HUES6 (cell line): ENCODE results near the gene SLC38A5.

Experiments
- H3K27ac ChIP-seq: 2 replicates; pipeline ENCODE4 v1.7.0; 2013; ENCODE audit warnings: low read depth, mild to moderate bottlenecking, low read length, inconsistent platforms
- H3K27me3 ChIP-seq: 2 replicates; pipeline ENCODE4 v1.6.1; 2013; ENCODE audit warnings: low read length; ENCODE audit not compliant: control insufficient read depth, insufficient read depth
- H3K36me3 ChIP-seq: 2 replicates; pipeline ENCODE4 v1.6.1; 2013; ENCODE audit warnings: low read length; ENCODE audit not compliant: control insufficient read depth, insufficient read depth
- H3K4me1 ChIP-seq: 2 replicates; pipeline ENCODE4 v1.6.1; 2013; ENCODE audit warnings: low read length; ENCODE audit not compliant: control insufficient read depth, insufficient read depth
- H3K4me3 ChIP-seq: 2 replicates; pipeline ENCODE4 v1.5.1; 2013; ENCODE audit warnings: low read depth, low read length
- H3K9ac ChIP-seq: one replicate; pipeline ENCODE4 v1.6.1; 2013; ENCODE audit warnings: mild to moderate bottlenecking, low read length
- H3K9me3 ChIP-seq: 2 replicates; pipeline ENCODE4 v1.6.1; 2013; ENCODE audit warnings: low read depth, low read length; ENCODE audit not compliant: control insufficient read depth, insufficient read depth

Gene SLC38A5

GRCh38 chrX:48509619-48510018, 39.6 kb upstream of the SLC38A5 start:
- peak overlapping the region; percentile 14 for H3K9ac ChIP-seq
- no peaks in the 10 kb centered on the region for H3K27me3 ChIP-seq
- peak overlapping the region; percentile 92 for H3K4me3 ChIP-seq
- no peak overlapping the region for H3K27ac ChIP-seq
- H3K9me3 ChIP-seq = peaks cover 17% of the 10 kb centered on the region; the same call in 1 of the 2 replicates
- 0 out of 2 replicates have a peak, but pooled peaks cover 2% of the 10 kb centered on the region for H3K36me3 ChIP-seq
- no peaks in the 10 kb centered on the region; the same call in 1 of the 2 replicates for H3K4me1 ChIP-seq

GRCh38 chrX:48509245-48509590, 39.2 kb upstream of the SLC38A5 start:
- Histone ChIP-seq H3K27me3 (no peaks in the 10 kb centered on the region), H3K27ac (no peak overlapping the region), H3K4me1 (no peaks in the 10 kb centered on the region; the same call in 1 of the 2 replicates), H3K4me3 (peak overlapping the region; percentile 92), H3K9ac (peak overlapping the region; percentile 66), H3K36me3 (no peaks in the 10 kb centered on the region), H3K9me3 (peaks cover 17% of the 10 kb centered on the region; the same call in 1 of the 2 replicates)

GRCh38 chrX:48508400-48509244, 38.6 kb upstream of the SLC38A5 start, which contains the start of gene PORCN:
Gene PORCN (plus strand): TSS chrX:48508992. CDS start chrX:48509821, 829 bp downstream.
- no peaks in the 10 kb centered on the region; the same call in 1 of the 2 replicates for H3K4me1 ChIP-seq
- no peaks in the 10 kb centered on the region for H3K36me3 ChIP-seq
- no peak within 1 kb of the TSS for H3K27ac ChIP-seq
- peaks cover 18% of the 10 kb centered on the region; the same call in 1 of the 2 replicates for H3K9me3 ChIP-seq
- H3K27me3 ChIP-seq = no peaks in the 10 kb centered on the region
- H3K9ac ChIP-seq = peak within 1 kb of the TSS; percentile 80
- peak within 1 kb of the TSS; percentile 92 for H3K4me3 ChIP-seq

GRCh38 chrX:48507246-48507645, 37.2 kb upstream of the SLC38A5 start:
- Histone ChIP-seq H3K27ac (no peak overlapping the region), H3K27me3 (no peaks in the 10 kb centered on the region), H3K4me3 (no peak overlapping the region), H3K9me3 (peaks cover 8% of the 10 kb centered on the region; the same call in 1 of the 2 replicates), H3K4me1 (no peaks in the 10 kb centered on the region), H3K36me3 (no peaks in the 10 kb centered on the region), H3K9ac (no peak overlapping the region)

GRCh38 chrX:48505481-48505880, 35.4 kb upstream of the SLC38A5 start:
- Histone ChIP-seq H3K4me3 (no peak overlapping the region), H3K36me3 (no peaks in the 10 kb centered on the region), H3K27me3 (no peaks in the 10 kb centered on the region), H3K4me1 (no peaks in the 10 kb centered on the region), H3K27ac (no peak overlapping the region; the same call in 1 of the 2 replicates), H3K9ac (no peak overlapping the region), H3K9me3 (peaks cover 5% of the 10 kb centered on the region; the same call in 1 of the 2 replicates)

GRCh38 chrX:48504261-48504660, 34.2 kb upstream of the SLC38A5 start:
- H3K4me3 ChIP-seq = no peak overlapping the region
- H3K36me3 ChIP-seq = no peaks in the 10 kb centered on the region
- H3K9ac ChIP-seq = no peak overlapping the region
- H3K27ac ChIP-seq = no peak overlapping the region
- H3K4me1 ChIP-seq = no peaks in the 10 kb centered on the region
- H3K9me3 ChIP-seq = peaks cover 7% of the 10 kb centered on the region; the same call in 1 of the 2 replicates
- no peaks in the 10 kb centered on the region for H3K27me3 ChIP-seq

- Histone ChIP-seq H3K4me3 (no peak overlapping the region), H3K9ac (no peak overlapping the region), H3K9me3 (peaks cover 15% of the 10 kb centered on the region; the same call in 1 of the 2 replicates), H3K27me3 (no peaks in the 10 kb centered on the region), H3K27ac (no peak overlapping the region), H3K4me1 (no peaks in the 10 kb centered on the region; the same call in 1 of the 2 replicates), H3K36me3 (no peaks in the 10 kb centered on the region)
These were observed 28.3 kb upstream of the SLC38A5 start for GRCh38 chrX:48498374-48498809.

GRCh38 chrX:48497871-48498270, 27.8 kb upstream of the SLC38A5 start:
- Histone ChIP-seq H3K4me3 (no peak overlapping the region), H3K27me3 (no peaks in the 10 kb centered on the region), H3K9me3 (peaks cover 13% of the 10 kb centered on the region; the same call in 1 of the 2 replicates), H3K4me1 (no peaks in the 10 kb centered on the region; the same call in 1 of the 2 replicates), H3K27ac (no peak overlapping the region), H3K36me3 (no peaks in the 10 kb centered on the region), H3K9ac (no peak overlapping the region)

- Histone ChIP-seq H3K9me3 (peaks cover 16% of the 10 kb centered on the region; the same call in 1 of the 2 replicates), H3K36me3 (no peaks in the 10 kb centered on the region), H3K4me3 (no peak overlapping the region), H3K27me3 (no peaks in the 10 kb centered on the region), H3K27ac (no peak overlapping the region), H3K4me1 (no peaks in the 10 kb centered on the region; the same call in 1 of the 2 replicates), H3K9ac (no peak overlapping the region)
These were observed 26.6 kb upstream of the SLC38A5 start for GRCh38 chrX:48496660-48497059.

GRCh38 chrX:48493890-48494364, 23.9 kb upstream of the SLC38A5 start:
- H3K4me1 ChIP-seq = no peaks in the 10 kb centered on the region; the same call in 1 of the 2 replicates
- no peak overlapping the region for H3K4me3 ChIP-seq
- peaks cover 30% of the 10 kb centered on the region; the same call in 1 of the 2 replicates for H3K9me3 ChIP-seq
- H3K36me3 ChIP-seq = no peaks in the 10 kb centered on the region
- H3K27ac ChIP-seq = no peak overlapping the region
- H3K9ac ChIP-seq = no peak overlapping the region
- H3K27me3 ChIP-seq = no peaks in the 10 kb centered on the region
